SW 1271 (cell line): ENCODE data around the gene MYOM1.

Experiments used
- DNase-seq, 2 experiments: peaks; one replicate each; lab custom pipeline; 2025; lab: John Stamatoyannopoulos, UW

The MYOM1 gene

DNA sequence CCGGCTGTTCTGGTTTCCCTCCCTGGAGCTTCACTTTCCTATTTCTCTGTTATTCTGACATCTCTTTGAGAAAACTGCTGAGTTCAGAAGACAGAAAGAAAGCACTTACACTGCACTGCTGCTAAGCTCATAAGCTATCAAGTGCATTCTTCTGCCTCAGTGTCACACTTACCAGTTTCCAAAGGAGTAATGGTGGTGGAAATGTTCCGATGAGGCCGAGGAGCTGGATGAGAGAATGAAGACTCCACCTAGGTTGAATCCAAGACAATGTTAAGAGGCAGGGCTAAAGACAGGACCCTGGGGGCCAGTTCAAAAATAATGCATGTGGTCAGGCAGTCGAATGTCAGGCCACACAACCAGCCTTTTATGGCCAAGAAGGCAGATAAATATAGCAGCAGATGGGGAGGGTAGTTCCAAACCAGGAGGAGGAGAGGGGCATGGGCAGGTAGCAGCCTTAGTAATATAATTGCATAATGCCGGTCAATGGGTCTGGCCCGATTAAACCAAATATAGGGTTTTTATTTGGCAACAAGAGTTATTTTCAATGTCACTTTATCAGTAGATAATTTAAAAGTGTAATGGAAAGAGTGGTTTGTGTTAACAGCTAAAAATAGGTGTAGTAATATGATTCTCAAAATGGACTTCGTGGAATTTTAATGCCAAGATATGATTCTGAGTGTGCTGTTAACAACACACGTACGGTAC is at the start of gene MYOM1:
TSS of gene MYOM1 (minus strand) at position 338 of the 705 bp plus-strand sequence. CDS start 4,745 bp downstream, outside the sequence.
- no peak for DNase-seq

DNA sequence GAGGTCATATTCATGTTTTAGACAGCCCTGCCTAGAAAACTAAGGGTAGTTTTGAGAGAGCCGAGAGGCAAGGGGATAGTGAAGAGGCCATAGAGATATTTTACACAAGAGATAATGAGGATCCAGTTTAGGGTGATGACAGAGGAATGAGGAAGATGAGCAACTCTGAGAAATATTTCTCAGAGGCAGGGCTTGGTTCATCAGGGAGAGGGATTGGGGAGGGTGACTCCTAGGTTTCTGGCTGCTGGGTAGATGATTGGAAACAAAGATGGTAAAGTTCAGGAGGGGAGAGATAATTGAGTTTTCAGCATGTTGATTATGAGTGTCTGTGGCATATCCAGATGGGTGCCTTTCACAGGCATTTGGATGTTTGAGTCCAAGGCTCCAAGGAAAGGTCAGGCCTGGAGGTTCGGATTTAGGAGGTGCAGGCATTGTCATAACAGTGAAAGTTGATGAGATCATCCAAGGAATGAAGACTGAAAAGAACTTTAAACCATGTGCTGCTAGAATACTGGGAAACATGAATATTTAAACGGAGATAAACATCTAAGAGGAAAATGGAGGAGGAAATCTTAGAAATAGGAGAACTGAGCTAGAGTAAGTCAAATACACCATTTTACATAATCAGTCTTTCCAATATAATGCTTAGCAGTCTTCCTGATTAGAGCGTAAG is 49.6 kb upstream of the MYOM1 start:
- no peak for DNase-seq

GRCh38 chr18:3268306-3268705 is 48.5 kb upstream of the MYOM1 start:
- no peak for DNase-seq

GRCh38 chr18:3266062-3266608 is 46.4 kb upstream of the MYOM1 start:
- no peak for DNase-seq

DNA sequence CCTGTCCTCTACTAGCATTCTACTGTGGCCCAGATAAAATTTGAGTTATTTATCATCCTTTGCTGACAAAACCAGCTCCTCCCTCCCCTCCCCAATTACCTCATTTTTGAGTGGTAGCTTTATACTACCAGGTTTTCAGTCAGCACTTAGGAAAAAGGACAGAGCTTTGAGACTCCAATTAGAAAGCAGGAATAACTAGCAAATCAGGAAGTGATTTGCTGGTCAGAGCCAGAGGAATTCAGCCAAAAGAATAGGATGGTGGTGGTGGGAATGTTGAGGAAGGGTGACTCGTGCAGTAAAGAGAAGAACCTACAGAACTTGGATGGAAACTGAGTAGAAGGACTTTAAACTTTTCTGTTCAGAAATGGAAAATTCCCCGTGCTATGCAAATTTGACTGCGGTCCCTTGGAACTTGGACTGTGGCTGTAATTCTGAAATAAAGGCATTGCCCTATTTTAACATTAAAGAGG is 45.8 kb upstream of the MYOM1 start:
- no peak for DNase-seq

GRCh38 chr18:3264362-3264761 is 44.6 kb upstream of the MYOM1 start:
- no peak for DNase-seq

GRCh38 chr18:3263132-3263700 is 43.4 kb upstream of the MYOM1 start:
- no peak for DNase-seq

GRCh38 chr18:3262234-3263131 is 42.7 kb upstream of the MYOM1 start:
- peak in 1 of 2 experiments; percentile 18 for DNase-seq

GRCh38 chr18:3261373-3262233 is 41.8 kb upstream of the MYOM1 start, which contains the start of gene MYL12B:
MYL12B (plus strand) TSS chr18:3262133; CDS start chr18:3272899, 10,766 bp downstream.
- DNase-seq: peak; percentile 8 to 67

GRCh38 chr18:3260995-3261372 is 41.2 kb upstream of the MYOM1 start:
- DNase-seq: no peak

- no peak for DNase-seq
Measured at GRCh38 chr18:3257627-3258120, 37.9 kb upstream of the MYOM1 start.

- DNase-seq: no peak
Measured at GRCh38 chr18:3256693-3257626, 37.2 kb upstream of the MYOM1 start.

DNA sequence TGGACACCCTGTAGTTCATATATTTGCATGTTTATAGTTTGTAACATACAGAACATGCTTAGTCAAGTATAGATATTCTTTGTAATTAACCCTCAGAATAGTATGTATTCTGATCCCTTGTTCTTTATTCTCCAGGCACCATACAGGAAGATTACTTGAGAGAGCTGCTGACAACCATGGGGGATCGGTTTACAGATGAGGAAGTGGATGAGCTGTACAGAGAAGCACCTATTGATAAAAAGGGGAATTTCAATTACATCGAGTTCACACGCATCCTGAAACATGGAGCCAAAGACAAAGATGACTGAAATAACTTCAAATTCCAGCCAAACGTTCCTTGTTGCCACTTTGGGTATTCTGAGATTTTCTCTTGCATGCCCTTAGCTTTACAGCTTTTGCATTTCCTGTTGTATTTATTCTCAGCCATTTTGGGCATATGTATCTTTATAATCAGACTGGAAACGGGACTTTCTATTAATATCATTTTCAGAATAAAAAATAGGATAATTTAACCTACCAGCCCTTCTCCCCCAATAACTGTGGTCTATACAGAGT is 35.9 kb upstream of the MYOM1 start:
- DNase-seq: no peak

DNA sequence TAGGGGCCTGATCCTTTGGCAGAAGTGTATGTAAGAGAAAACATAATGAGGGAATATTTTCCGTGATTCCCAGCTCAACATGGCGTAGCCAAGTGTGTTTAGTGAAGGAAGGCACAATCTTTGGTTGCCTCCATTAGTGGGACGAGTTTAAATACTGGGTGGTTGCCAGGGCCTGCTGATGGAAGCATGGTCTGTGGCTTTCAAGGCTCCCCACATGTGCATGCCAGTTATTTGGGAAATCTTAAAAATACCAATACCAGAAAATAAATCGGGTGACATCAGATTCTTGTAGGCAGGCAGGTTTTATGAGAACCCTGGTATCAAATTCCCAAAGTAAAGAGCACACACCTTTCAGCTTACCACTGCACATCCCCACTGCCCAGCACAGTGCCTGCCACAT is 35.0 kb upstream of the MYOM1 start:
- no peak for DNase-seq

GRCh38 chr18:3252843-3253242 is 33.1 kb upstream of the MYOM1 start:
- DNase-seq: no peak

DNA sequence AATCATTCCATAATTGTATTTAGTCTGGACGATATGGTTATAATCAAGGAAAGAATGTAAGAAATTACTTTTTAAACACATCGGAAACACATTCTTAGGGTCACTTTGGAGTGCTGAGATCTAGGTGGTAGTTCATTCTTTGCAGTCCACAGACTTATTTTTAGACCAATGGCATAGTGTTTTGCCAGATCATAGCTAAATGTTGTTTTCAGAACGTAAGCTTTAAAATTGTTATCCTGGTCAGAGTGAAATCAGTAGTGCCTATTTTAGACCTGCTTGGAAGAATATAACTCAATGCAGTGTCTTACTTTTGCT is 32.2 kb upstream of the MYOM1 start:
- no peak for DNase-seq

GRCh38 chr18:3251249-3251962 is 31.6 kb upstream of the MYOM1 start:
- no peak for DNase-seq

DNA sequence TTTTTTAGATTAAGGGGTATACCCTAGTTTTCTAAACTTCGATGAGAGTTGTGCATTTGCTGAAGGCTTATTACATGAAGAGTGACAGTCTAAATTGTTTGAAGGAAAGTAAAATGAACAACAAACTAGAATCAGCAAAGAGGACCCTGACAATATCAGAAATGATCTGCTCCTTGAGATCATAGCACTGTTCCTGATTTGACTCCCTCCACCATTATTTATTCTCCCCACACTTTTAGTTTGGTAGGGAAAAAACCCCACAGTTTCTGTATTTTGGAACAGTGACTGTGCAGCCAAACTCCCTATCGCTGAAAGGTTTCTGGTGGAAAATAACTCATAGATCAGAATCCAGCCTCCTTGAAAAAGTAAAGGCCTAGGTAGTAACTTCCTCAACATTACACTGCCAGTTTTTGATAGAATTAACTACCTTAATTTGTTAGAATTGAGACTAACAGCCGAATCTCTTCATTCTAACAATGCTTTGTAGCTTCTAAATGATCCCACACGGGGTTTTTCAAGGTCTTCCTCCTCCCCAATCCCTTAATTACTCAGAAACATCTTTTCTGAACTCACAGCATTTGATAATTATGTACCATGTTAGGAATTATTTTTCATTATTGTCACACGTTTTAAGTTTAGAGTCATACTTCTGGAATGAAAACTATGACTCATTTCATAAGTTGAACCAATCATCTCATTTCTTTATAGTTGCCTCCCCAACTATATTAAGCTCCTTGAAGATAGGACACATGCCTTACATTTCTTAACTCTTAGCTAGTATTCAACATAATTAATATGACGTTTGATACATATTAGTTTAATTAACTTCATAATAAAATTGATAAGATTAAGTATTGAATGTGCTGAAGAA is 30.7 kb upstream of the MYOM1 start:
- DNase-seq: peak; percentile 46 to 76
